ENCODE measurements around the gene SPG7.

DNA sequence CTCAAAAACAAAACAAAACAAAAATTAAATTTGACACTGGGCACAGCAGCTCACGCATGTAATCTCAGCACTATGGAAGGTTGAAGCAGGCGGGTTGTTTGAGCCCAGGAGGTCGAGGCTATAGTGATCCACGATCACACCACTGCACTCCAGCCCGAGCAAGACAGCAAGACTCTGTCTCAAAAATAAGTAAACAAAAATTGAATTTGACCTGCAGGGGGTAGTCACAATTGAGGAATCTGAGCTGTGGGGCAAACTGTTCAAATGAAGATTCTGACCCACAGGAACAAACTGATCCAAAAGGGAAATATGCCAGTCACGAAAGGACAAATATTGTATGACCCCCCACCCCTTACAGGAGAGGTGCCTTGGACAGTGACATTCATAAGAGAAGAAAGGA, 47.6 kb upstream of the SPG7 start:
- TF ChIP-seq, protein P1, sequence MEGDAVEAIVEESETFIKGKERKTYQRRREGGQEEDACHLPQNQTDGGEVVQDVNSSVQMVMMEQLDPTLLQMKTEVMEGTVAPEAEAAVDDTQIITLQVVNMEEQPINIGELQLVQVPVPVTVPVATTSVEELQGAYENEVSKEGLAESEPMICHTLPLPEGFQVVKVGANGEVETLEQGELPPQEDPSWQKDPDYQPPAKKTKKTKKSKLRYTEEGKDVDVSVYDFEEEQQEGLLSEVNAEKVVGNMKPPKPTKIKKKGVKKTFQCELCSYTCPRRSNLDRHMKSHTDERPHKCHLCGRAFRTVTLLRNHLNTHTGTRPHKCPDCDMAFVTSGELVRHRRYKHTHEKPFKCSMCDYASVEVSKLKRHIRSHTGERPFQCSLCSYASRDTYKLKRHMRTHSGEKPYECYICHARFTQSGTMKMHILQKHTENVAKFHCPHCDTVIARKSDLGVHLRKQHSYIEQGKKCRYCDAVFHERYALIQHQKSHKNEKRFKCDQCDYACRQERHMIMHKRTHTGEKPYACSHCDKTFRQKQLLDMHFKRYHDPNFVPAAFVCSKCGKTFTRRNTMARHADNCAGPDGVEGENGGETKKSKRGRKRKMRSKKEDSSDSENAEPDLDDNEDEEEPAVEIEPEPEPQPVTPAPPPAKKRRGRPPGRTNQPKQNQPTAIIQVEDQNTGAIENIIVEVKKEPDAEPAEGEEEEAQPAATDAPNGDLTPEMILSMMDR (IDR thresholded peaks at IDR 0.05) = no peak
- TF ChIP-seq, protein P2, sequence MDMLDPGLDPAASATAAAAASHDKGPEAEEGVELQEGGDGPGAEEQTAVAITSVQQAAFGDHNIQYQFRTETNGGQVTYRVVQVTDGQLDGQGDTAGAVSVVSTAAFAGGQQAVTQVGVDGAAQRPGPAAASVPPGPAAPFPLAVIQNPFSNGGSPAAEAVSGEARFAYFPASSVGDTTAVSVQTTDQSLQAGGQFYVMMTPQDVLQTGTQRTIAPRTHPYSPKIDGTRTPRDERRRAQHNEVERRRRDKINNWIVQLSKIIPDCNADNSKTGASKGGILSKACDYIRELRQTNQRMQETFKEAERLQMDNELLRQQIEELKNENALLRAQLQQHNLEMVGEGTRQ (CRISPR knock-in tag; IDR thresholded peaks at IDR 0.05) = no peak
- TF ChIP-seq, protein P3, sequence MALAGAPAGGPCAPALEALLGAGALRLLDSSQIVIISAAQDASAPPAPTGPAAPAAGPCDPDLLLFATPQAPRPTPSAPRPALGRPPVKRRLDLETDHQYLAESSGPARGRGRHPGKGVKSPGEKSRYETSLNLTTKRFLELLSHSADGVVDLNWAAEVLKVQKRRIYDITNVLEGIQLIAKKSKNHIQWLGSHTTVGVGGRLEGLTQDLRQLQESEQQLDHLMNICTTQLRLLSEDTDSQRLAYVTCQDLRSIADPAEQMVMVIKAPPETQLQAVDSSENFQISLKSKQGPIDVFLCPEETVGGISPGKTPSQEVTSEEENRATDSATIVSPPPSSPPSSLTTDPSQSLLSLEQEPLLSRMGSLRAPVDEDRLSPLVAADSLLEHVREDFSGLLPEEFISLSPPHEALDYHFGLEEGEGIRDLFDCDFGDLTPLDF (CRISPR knock-in tag; IDR thresholded peaks at IDR 0.05) = no peak
- TF ChIP-seq FOXP1 (CRISPR knock-in tag; IDR thresholded peaks at IDR 0.05; ENCODE audit: borderline replicate concordance) = no peak
- TF ChIP-seq, protein P4, sequence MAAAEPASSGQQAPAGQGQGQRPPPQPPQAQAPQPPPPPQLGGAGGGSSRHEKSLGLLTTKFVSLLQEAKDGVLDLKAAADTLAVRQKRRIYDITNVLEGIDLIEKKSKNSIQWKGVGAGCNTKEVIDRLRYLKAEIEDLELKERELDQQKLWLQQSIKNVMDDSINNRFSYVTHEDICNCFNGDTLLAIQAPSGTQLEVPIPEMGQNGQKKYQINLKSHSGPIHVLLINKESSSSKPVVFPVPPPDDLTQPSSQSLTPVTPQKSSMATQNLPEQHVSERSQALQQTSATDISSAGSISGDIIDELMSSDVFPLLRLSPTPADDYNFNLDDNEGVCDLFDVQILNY (CRISPR knock-in tag; IDR thresholded peaks at IDR 0.05) = no peak

Measured in WTC11 (cell line).